Activated CD4-positive, alpha-beta T cell treated with anti-CD3 and anti-CD28 coated beads, Interleukin-2, amount 50 U/mL, for 16 hours (primary cell): ENCODE data around the gene LNX2.
"Not testable (repeated sequence)": the region's sequence is repeated elsewhere in the genome, so short reads cannot be mapped to it uniquely, and the experiment has no call there.

Experiments
- DNase-seq: peaks from one replicate; pipeline ENCODE4 v3.0.0-alpha.2; 2020

Gene LNX2

DNA sequence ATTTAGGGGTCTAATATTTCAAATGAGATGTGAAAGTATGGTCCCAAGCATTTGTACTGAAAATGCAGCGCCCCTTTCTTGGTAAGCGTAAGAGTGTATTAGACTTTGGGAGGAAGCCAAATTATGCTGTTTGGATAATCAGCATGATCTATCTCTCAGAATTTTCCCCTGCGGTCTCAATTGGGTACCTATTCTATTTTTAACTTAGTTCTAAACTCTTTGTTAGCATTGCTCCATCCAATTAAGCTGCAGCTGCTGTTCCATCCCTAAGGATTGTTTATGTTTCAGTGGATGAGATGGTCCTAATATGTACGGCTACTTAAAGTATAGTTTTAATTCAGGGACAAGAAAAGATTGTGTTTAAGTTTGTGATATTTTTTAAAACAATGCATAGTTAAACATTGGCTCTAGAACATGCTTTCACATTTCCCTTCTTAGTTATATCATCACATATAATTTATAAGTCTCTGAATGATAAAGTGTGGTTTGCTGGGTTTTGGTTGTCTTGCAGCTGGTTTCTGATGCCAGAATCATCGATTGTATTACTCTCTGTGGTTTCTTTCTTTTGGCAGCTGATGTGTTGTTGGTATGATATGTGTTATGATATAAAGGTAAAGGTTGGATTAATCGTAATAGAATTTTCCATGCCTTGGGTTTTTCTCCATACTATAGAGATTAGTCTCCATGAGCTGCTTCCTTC lies 16.4 kb upstream of the LNX2 start:
- no peak for DNase-seq

DNA sequence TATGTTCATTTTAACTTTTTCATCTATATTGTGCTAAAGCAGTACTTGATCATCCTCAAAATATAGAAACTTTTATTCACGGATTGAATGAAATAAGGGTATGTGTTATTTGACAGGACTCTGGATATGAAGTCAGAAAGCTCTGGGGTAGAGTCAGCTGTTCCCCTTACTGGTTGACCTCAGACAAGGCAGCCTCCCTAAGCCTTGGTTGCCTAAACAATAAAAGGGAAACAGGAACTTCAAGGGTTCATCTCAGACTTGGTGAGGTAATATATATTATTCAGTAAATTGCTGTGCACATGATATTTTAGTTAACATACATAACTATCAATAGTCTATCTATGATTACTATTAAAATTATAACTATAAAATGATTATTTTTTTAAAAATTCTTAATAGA lies 14.9 kb upstream of the LNX2 start:
- no peak for DNase-seq

DNA sequence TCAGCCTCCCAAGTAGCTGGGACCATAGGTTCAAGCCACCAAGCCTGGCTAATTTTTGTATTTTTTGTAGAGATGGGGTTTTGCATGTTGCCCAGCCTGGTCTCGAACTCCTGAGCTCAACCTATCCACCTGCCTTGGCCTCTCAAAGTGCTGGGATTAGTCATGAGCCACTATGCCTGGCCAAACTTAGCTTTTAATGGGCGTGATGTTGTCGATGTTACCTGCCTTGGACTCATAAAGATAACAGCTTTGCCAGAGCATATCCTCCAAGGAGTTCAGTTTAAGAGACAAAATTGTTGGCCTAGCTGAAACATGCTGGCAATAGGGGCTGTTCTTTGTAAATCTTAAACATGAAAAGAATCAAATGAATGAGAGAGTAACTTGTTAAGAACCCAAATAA lies 14.5 kb upstream of the LNX2 start:
- DNase-seq, result no peak

DNA sequence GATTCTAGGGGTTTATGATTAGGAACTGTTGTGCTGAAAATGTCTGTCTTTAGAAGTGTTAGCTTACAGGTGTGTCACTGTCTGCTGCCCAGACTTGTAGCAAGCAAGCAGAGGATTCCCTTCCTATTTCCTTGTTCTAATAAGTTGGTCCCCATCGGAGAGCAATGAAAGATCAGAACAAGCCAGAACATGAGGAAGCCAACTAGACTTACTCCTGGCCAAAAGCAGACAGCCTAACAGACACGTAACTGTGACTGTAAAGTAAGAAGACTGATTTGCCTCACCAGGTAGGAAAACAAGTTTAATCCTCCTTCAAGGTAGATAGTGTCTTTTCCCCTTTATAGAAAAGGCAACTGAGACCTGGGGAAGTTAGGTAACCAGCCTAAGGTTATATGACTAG lies 13.9 kb upstream of the LNX2 start:
- no peak for DNase-seq

DNA sequence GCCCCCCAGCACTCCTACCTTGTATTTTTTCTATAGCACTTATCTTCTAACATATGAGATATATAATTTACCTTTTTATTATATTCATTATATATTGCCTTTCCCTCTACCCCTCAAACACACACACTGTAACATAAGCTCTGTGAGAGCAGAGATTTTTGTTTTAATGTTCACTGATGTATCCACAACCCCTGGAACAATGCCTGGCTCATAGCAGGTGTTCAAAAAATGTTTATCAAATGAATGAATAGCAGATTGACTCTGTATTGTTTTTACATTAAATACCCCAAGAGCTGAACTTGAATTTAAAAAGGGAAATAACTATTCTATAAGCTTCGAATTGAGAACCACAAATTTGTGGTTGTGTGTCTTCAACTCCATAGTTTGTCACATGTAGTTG lies 12.3 kb upstream of the LNX2 start:
- no peak for DNase-seq

DNA sequence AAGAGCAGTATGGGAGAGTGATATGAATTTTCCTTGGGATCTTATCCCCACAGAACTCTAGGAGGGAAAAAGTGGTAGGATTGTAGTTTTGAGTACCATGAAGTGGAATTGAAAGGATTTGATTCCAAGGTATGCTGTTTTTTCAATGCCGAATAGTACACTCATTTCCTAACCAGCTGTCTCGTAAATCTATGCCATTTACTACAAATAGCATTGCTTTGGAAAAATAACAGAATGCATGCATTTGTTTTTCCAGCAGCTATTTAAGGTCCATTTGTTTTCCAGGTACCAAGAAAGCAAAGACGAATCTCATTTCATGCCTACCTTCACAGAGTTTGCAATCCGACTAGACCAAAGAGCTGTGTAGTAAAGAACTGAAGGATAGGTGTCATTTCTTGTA lies 11.9 kb upstream of the LNX2 start:
- no peak for DNase-seq

DNA sequence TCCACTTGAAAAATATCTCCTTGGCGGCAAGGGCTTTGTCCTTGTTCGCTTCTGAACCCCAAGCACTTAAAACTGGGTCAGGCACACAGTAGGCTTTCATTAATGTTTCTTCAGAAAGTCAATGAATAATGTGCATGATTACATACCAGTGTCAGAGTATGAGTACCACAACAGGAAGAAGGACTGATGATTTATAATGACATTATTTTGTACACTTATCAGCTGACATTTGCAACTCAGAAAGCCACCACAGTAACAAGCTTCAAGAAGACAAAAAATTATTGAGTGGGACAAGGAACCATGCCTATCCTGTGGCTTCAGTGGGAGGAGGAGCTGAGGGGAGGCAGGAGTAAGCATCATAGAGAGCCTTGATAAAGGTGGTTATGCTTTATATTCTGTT lies 11.3 kb upstream of the LNX2 start:
- DNase-seq, result no peak

DNA sequence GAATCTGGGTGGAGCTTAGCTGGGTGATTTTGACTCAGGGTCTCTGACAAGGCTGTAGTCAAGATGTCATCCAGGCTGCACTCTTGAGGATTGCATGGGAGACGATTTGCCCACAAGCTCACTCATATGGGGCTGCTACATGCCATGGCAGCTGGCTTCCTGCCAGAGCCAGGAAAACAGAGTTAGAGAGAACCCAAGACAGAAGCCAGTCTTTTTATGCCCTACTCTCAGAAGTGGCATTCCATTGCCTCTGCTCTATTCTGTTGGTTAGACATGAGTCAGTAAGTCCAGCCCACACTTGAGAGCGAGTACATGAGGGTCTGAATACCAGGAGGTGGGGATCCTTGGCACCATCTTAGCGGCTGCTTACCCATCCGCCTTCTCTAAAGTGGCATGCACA lies 10.8 kb upstream of the LNX2 start:
- no peak for DNase-seq

DNA sequence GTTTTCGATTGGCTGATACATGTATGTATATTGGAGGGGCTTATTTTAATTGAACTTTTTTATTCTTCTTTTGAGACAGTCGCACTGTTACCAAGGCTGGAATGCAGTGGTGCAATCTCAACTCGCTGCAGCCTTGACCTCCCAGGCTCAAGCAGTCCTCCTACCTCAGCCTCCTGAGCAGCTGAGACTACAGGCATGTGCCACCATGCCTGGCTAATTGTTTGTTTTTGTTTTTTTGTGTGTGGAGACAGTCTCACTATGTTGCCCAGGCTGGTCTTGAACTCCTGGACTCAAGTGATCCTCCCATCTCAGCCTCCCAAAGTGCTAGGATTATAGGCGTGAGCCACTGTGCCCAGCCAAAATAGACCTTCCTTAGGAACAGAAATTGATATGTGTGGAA lies 8.4 kb upstream of the LNX2 start:
- not testable (repeated sequence) for DNase-seq

DNA sequence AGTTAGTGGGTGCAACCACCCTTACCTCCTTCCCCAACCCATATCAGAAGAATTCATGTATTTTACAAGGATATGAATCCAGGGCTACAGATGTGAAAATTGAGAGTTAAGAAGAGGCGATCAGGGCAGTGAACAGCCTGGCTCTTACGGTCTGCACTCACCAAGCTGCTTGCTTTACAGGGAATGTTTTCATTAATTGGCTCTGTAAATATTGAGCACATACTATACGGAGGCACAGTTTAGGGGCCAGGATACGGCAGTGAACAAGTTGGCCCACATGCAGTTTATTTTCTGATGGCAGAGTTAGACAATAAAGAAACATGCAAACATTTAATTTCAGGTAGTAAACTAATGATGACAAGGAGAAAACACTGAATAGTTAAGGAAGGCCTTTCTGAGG lies 7.8 kb upstream of the LNX2 start:
- no peak for DNase-seq

DNA sequence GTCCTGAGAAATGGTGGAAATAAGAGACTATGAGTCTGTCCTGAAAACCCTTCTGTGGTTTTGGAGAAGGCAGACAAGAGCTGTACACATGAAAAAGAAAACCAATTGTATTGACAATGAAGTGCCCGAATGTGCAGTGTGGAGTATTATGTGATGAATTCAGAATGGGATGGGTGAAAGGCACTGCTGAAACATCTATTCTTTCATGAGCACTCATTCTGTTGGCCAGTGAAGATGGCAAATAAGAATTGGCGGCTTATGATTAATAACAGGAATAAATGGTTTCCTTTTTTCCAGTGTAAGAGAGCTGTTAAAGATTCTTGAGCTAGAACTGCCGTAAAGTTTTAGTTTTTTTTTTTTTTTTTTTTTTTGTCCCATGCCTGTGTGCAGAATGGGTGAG lies 7.1 kb upstream of the LNX2 start:
- peak; percentile 45 for DNase-seq

DNA sequence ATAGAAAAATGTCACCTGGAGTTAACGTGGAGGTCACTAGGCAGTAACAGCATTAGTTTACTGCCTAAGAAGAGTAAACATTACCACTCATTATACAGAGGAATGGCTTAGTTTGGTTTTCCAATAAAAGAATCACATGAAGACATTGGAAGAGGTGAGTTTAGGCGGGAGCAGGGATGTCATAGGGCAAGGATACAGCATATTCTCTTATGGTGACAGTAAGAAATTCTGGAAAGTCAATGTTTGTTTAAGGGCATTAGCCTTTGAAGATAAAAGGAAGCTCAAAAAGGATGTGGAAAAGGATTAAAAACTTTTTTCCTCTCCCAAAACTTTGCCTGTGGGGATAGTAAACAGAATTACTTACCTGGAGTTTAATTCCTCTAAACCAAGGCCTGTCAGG lies 5.5 kb upstream of the LNX2 start:
- no peak for DNase-seq

DNA sequence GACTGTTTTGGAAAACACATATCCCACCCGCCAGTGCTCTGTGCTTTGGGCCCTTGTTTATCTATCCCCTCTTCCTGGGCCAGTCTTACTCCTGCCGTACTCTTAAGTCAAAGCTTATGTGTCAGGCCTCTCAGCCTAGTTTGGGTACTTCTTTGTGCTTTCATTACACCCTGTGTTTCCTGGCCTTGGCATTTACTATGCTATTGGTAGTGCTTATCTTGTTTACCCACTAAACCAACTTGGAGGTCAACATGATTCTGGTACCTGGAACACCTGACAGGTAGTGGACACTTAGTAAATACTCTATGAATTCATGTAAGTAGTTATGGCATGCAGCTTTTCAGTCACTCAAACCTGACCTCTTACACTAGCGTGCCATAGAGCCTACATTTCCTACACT lies 3.7 kb upstream of the LNX2 start:
- no peak for DNase-seq

DNA sequence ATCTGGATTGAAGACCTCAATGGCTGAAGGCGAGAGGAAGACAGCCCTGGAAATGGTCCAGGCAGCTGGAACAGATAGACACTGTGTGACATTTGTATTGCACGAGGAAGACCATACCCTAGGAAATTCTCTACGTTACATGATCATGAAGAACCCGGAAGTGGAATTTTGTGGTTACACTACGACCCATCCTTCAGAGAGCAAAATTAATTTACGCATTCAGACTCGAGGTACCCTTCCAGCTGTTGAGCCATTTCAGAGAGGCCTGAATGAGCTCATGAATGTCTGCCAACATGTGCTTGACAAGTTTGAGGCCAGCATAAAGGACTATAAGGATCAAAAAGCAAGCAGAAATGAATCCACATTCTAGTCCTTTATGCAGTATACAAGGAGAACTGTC lies 2.6 kb upstream of the LNX2 start:
- no peak for DNase-seq

DNA sequence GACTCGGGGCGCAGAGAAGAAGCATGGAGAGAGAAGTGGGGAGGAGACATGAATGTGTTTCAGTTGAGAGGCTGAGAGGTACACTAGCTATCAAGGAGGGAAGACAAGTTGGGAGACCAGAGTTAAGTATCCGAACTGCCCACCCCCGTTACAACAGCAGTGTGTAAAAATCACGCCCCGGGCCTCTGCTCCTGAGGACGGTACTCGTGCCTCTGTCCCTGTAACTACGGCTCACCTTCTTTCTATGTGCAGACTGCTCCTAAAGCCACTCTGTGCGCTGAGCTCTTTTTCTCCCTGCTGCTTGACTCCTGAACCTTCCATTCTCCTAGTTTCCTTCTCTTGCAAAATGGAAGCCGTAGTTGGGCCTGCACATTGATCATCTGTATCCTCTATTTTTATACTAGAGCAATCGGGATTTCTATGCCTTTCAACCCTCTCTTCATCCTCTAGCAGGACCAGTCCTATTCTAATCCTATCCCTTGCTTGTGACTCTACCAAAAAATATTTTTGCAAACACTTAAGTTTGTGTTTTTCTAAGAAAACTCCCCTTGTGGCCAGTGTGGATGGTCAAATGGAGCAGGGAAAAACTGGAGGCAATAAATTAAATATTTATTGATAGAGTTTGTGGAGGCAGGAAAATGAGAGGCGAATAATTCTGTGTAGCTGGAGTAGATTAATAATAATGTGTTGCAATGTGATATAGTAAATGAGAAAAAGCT lies 1.9 kb upstream of the LNX2 start:
- no peak for DNase-seq

DNA sequence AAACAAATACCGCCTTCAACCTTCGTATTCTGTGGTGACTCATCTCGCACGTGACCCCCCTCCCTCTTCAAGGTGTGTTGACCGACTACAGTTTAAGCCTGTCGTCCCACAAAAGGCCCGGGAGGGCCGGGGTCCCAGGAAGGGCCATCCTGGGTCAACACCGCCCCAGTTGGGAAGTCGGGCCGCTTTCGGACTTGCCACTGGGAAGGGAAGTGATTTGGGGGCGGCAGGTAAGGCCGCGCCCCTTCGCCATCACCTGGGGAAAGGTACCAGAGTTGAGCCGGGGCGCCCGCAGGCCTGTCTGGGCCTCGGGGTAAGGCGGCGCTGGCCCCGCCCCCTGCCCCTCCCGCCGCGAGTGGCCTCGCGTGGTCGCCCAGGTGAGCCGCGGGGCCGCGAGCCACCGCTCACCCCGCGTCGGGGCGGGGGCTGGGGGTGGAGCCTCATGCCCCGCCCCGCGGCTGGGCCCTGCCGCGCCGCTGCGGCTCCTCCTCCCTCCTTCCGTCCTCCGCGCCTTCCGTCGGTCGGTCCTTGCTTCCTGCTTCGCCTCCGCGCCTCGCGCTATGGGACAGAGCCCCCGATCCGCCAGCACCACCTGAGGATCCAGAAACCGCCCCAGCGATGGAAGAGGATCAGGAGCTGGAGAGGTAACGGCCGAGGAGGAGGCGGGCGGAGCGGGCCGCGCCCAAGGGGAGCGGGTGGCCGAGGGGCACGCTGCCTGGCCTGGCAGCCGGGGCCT lies 1.2 kb upstream of the LNX2 start, which contains the start of gene POLR1D:
POLR1D (plus strand) TSS at position 527 of the 736 bp plus-strand sequence; CDS start at position 619, 92 bp downstream.
- peak; percentile 83 for DNase-seq

DNA sequence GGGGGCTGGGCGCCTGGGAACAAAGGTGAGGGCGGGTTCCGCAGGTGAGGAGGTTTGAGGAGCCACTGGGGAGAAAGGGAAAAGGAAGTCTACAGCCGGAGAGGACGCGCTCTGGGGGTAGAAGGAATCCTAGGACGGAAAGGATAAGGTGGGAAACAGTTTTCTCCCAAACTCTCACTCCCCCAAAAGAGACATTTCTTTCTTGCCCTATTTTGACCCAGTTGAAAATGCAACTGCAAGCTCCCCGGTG lies 712 bp upstream of the LNX2 start:
- DNase-seq, result no peak

DNA sequence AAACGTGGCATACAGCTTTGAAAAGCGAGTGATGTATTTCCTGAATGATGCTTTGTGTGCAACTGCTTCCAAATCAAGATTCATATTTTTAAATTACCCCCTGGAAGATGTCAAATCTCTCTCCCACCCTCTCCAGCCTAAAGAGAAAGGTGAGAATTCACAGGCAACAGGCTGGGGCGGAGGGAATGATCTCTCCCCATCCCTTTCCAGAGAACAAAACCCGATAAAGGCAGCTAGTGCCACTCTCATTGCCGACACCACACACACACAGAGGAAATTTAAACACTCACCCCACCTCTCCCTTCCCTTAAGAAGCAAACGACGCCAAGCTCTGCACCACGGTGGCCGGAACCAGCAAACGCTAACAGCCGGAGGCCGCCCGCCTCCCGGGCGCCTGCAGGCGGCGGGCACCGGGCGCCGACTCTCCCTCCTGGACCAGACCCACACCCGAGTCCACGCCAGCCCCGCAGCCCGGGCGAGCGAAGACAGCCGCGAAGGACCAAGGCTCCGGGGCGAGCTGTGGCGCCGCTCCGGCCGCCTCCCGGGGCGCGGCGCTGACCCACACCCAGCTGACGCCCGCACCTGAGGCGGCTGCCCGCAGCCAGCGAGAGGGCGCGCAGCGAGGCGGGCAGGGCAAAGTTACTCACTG lies 477 bp downstream of the LNX2 start:
- DNase-seq, result peak; percentile 46

DNA sequence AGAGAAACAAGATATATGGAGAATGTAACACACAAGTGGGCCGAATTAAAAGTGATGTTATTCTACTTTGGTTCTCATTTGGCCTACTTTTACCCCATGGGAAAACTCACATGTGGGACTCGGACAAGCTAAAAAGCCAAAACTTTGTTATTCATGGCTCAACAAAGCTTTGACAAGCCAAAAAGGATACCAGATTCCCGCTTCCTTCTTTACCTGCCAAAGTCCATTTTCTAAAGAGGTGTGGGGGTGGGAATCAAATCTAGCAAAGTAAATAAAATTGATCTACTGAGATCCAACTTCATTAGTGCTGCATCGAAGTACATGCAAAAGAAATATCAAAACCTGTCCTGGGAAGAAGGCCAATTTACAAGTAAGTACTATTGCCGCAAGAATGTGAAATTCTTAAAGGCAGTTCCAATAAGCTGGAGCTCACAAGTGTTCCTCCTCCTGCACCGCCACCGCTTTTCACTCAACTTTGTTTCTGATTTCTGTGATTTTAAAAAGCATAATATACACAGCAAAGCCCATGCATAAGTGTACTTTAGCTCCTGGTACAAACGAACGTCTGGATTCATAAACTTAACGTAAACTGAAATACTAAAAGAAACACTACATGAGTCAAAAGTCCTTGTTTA lies 1.1 kb downstream of the LNX2 start:
- DNase-seq, result no peak

DNA sequence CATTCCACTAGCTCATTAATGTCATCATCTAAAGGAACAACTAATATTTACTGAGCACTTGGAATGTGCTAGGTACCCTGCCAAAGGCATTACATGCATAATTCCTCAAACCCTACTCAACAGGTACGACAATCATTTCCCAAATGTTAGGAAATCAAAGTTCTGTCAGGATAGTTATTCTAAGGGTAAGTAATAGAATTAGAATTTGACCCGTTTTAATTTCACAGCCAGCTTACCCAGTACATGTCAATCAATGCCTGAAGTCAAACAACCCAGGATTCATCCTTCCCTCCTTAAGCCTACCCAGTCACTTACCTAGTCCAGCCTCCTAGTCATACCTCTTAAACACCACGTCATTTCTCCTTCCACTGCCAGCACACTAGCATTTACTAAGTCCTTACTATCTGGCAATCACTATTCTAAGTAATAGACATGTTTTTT lies 2.4 kb downstream of the LNX2 start:
- DNase-seq, result no peak

DNA sequence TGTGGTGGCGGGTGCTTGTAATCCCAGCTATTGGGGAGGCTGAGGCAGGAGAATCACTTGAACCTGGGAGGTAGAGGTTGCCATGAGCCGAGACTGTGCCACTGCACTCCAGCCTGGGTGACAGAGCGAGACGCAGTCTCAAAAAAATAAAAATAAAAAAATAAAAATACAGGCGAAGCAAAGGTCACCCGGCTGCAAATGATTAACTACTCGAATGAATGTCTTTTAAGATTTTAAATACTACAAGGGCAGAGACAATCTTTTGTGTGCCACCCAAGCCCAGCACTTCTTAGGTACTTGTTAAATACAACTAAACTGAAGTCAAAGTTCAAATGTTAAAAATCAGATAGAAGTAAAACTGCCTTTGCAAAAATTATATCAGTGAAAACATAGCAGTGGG lies 6.7 kb downstream of the LNX2 start:
- DNase-seq, result no peak

DNA sequence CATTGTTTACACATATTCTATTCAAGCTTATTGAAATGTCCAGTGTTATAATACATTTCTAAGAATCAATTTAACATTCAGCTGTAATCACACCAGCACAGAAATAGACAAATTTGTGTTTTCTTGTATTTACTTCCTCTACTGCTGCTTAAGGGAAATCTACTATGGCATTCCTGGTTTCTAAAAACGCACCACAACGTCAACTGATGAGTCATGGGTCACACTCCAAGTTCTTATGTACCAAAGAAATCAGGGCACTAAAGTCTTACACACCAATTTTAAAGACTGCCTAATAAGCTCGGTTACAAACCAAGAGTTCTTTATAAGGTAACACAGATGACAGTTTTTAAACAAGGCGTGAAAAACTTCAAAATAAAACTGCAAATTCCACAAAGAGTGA lies 13.2 kb downstream of the LNX2 start:
- DNase-seq, result no peak

DNA sequence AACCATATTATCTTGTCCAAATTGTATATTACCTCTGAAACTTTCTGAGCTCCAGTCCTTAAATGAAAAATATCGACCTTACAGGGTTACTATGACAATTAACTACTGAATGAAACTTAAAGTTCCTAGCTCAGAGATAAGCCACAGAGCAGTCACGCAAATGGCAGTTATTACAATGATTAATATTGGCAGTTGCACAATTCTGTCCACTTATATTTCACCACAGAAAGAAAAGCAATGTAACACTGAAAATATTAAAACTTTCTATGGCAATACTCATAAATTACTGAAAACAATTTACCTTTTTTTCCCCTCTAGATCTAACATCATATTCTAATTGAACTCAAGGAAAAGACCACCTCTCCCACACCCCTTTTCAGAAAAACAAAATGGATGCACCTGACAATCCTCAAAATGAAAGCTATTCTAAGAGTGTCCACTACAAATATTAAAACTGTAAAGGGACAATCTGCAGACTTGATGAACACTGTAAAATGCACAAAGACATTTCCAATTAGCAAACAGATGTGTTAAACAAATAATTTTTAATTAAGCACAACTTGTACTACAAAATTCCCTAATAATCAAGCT lies 14.6 kb downstream of the LNX2 start:
- DNase-seq, result no peak
